Right atrium auricular region (tissue), 2 donors: ENCODE results near the gene IDH2. TPM values are rescaled to one million over a fixed set of nuclear protein-coding genes. Genes with fewer than 3 reads are reported as not detected.

ENCODE experiments used
- DNase-seq: peaks from one replicate; pipeline ENCODE4 v3.0.0-alpha.2; 2019; ENCODE audit warnings: low spot score
- H3K27ac ChIP-seq, 2 donors: fragments of 200-600 bp; sonication (generic); 1 replicate in 1 of 2; 2 replicates in 1 of 2; pipeline ENCODE4 v1.5.1; 2016 to 2019
- H3K27me3 ChIP-seq, 2 donors: fragments of 200-600 bp; sonication (generic); one replicate each; pipeline versions ENCODE4 v1.5.1 to v1.6.0; 2017 to 2019
- H3K36me3 ChIP-seq: fragments of 200-600 bp; sonication (generic); one replicate; pipeline ENCODE4 v1.5.1; 2016
- H3K4me1 ChIP-seq, 2 donors: fragments of 200-600 bp; sonication (generic); one replicate each; pipeline versions ENCODE4 v1.5.1 to v1.6.0; 2017 to 2019
- H3K4me3 ChIP-seq, 2 donors: fragments of 200-600 bp; sonication (generic); 1 replicate in 1 of 2; 2 replicates in 1 of 2; pipeline ENCODE4 v1.5.1; 2017 to 2019; ENCODE audit warnings: mild to moderate bottlenecking in 1 of 2, moderate library complexity in 1 of 2
- H3K9me3 ChIP-seq, 2 donors: fragments of 200-600 bp; sonication (generic); one replicate each; pipeline ENCODE4 v1.5.1; 2019
- CTCF ChIP-seq, 2 donors: fragments of 200-600 bp; sonication (generic); IDR thresholded peaks; one replicate each; pipeline ENCODE4 v1.5.1; 2019; ENCODE audit warnings: antibody characterized with exemption in 2 of 2
- total RNA-seq, 2 donors: library from RNA; depleted of rRNA; stranded (reverse); fragments of >200 nt; gene quantifications; one replicate each; pipeline ENCODE4 v1.1.0, GENCODE V29; 2016

IDH2 gene
- total RNA-seq, 2 donors from 2014 or later, result 119 to 249 TPM

DNA sequence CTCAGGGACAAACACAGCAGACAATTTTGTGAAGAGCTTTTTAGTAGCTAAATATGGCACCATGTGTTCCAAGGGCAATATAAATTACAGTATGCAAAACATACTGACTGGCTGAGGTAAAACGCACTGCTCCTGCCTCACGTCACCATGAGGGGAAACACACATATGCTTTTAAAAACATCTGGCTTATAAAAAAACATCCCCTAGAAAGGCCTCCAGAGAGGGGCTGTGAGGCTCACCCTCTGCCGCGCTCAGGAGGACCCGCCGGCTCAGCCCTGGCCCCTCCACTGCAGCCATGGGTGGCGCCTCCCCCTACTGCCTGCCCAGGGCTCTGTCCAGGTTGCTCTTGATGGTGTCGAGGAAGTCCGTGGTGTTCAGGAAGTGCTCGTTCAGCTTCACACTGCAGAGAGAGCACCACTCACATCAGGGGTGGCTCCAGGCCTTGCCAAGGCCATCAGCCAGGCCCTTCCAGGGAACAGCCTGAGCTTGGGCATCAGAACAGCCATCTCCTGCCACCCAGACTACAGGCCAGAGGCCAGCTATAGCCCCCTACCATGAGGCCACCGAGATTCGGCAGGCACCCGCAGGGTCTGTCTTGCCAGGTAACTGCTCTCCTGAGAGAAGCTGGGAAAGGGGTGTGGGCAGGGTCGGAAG is 18.2 kb downstream of the IDH2 start:
- H3K27ac ChIP-seq, result no peak overlapping the region
- no peak for TF ChIP-seq CTCF (IDR thresholded peaks at IDR 0.05)
- H3K9me3 ChIP-seq, result no peaks in the 10 kb centered on the region
- no peaks in the 10 kb centered on the region for H3K27me3 ChIP-seq
- H3K4me3 ChIP-seq, result no peak overlapping the region
- peaks cover 0 to 9% of the 10 kb centered on the region in 2 donors for H3K4me1 ChIP-seq
- DNase-seq, result no peak
- H3K36me3 ChIP-seq, result peaks cover 65% of the 10 kb centered on the region

DNA sequence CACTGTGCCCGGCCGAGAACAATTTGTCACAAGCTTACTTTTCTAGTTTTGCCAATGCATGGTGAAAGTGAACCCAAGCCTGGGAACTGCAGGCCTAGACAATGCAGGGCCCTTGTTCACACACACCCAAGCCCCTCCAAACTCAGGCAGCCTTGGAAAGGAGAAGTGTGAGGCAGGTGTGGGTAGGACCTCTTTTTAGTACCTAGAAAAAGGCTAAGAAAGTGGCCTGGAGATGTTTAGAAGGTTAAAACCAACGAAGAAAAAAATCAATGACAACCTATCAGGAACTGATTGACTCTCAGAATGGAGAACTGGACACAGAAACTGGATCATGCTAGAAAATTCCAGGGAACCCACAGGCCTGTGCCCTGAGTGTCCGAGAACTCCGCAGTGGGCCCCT is 18.8 kb downstream of the IDH2 start:
- H3K36me3 ChIP-seq, result peaks cover 62% of the 10 kb centered on the region
- TF ChIP-seq CTCF (IDR thresholded peaks at IDR 0.05), result no peak
- H3K27ac ChIP-seq, result no peak overlapping the region
- no peaks in the 10 kb centered on the region for H3K9me3 ChIP-seq
- peaks cover 0 to 9% of the 10 kb centered on the region in 2 donors for H3K4me1 ChIP-seq
- H3K4me3 ChIP-seq, result no peak overlapping the region
- H3K27me3 ChIP-seq, result no peaks in the 10 kb centered on the region
- no peak for DNase-seq

DNA sequence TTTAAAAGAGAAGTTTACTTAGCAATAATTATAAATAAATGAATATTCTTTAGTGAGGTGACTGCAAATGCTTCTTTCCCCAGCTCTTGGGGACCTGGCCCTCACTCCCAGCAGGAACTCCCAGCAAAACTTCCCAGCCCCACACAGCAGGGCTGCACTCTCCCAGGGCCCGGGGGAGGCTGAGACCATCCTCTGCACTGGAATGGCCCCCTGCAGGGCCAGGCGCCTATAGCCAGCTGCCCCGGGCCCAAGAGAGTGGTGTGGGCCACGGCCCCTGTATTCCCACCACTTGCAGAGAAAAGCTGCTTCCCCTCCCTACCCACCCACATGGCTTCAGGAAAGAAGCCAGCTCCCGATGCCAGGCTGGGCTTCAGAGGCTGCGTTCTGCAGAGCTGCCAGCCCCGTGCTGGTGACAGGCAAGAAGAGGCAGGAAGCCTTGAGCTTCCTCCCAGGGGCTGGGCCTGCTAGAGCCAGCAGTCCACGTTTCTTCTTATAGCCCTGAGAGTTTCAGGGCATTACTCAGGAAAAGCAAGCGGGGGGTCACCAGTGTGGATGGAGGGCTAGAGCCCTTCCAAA is 20.0 kb downstream of the IDH2 start:
- Histone ChIP-seq H3K4me3 (no peak overlapping the region), H3K4me1 (peaks cover 0 to 9% of the 10 kb centered on the region in 2 donors), H3K27me3 (no peaks in the 10 kb centered on the region), H3K36me3 (peaks cover 52% of the 10 kb centered on the region), H3K27ac (peak overlapping the region in 1 of 2 donors; percentile 7), H3K9me3 (no peaks in the 10 kb centered on the region)
- TF ChIP-seq CTCF (IDR thresholded peaks at IDR 0.05), result no peak
- no peak for DNase-seq

- Histone ChIP-seq H3K4me1 (peaks cover 0 to 9% of the 10 kb centered on the region in 2 donors), H3K27me3 (no peaks in the 10 kb centered on the region), H3K9me3 (no peaks in the 10 kb centered on the region), H3K27ac (no peak overlapping the region), H3K4me3 (no peak overlapping the region), H3K36me3 (peaks cover 50% of the 10 kb centered on the region)
- DNase-seq, result no peak
- no peak for TF ChIP-seq CTCF (IDR thresholded peaks at IDR 0.05)
Observed at GRCh38 chr15:90080818-90081393, 21.4 kb downstream of the IDH2 start.

DNA sequence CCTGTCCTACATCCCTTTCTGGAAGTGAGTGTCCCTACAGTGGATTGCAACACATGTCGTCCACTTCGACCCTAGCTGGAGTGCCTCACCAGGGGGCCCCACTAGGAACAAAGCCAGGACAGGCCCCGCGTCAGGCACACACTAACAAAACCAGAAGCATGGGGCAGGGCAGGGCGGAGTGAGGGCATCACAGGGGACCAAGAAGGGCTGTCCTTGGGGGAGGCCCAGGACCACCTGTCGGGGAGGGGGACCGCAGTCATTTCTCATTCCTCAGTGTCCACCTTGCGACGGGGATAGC is 21.9 kb downstream of the IDH2 start:
- H3K27ac ChIP-seq, result no peak overlapping the region
- no peak for TF ChIP-seq CTCF (IDR thresholded peaks at IDR 0.05)

More for the DNA sequence above, 21.9 kb downstream of the IDH2 start:
- H3K9me3 ChIP-seq, result no peaks in the 10 kb centered on the region
- DNase-seq, result no peak
- no peaks in the 10 kb centered on the region for H3K27me3 ChIP-seq
- peaks cover 50% of the 10 kb centered on the region for H3K36me3 ChIP-seq
- peaks cover 0 to 9% of the 10 kb centered on the region in 2 donors for H3K4me1 ChIP-seq
- H3K4me3 ChIP-seq, result no peak overlapping the region
